ENCODE measurements around the gene CCDC174.

The CCDC174 gene

GRCh38 chr3:14703128-14703750 lies 51.7 kb downstream of the CCDC174 start:
- Histone ChIP-seq H2AFZ (ENCODE audit: low read length) (no peak overlapping the region), H3K27ac (replicated peaks; ENCODE audit: low read length) (no peak overlapping the region), H2BK5ac (ENCODE audit: low read length) (no peak overlapping the region), H2AK5ac (ENCODE audit: low read depth, low read length) (no peak overlapping the region), H3K4me2 (ENCODE audit: insufficient read depth, low read length, poor library complexity, severe bottlenecking) (no peak overlapping the region), H3K14ac (ENCODE audit: low read length) (no peak overlapping the region), H3K4ac (ENCODE audit: low read length) (no peak overlapping the region), H3K27me3 (ENCODE audit: control insufficient read depth in 3 of 3, insufficient read depth in 3 of 3, low read depth in 1 of 3, low read length in 3 of 3) (peaks cover 0 to 11% (median 0%) of the 10 kb centered on the region in 3 experiments), H3K9ac (ENCODE audit: low read depth, low read length, poor library complexity) (no peak overlapping the region), H3K4me1 (ENCODE audit: control insufficient read depth in 2 of 2, insufficient read depth in 1 of 2, low read depth in 1 of 2, low read length in 2 of 2) (no peaks in the 10 kb centered on the region), H3K79me1 (ENCODE audit: low read depth, low read length) (no peaks in the 10 kb centered on the region), H3K4me3 (ENCODE audit: low read length in 2 of 2) (peak overlapping the region in 1 of 2 donors; percentile 2), H4K8ac (ENCODE audit: low read depth, low read length) (no peak overlapping the region), H2BK12ac (ENCODE audit: low read length) (no peak overlapping the region), H3K23ac (ENCODE audit: low read depth, low read length, poor library complexity) (no peak overlapping the region), H3K36me3 (replicated peaks in 1 of 2; ENCODE audit: control insufficient read depth in 2 of 2, insufficient read depth in 2 of 2, low read length in 2 of 2) (no peaks in the 10 kb centered on the region), H3K9me3 (replicated peaks in 1 of 2; ENCODE audit: control insufficient read depth in 2 of 2, insufficient read depth in 1 of 2, low read depth in 1 of 2, low read length in 2 of 2) (no peaks in the 10 kb centered on the region), H2BK120ac (ENCODE audit: low read depth, low read length) (no peak overlapping the region), H2BK15ac (ENCODE audit: low read length) (no peak overlapping the region), H3K18ac (ENCODE audit: low read length) (no peak overlapping the region), H4K91ac (ENCODE audit: low read depth, low read length, poor library complexity) (no peak overlapping the region)
- WGBS, 2 donors (ENCODE audit: extremely low coverage in 2 of 2, insufficient read length in 2 of 2, insufficient replicate concordance in 1 of 2), result no CpG with 5 or more reads among the region's 9 CpGs
- no peak for DNase-seq (ENCODE audit: low spot score)

- Histone ChIP-seq H2BK5ac (ENCODE audit: low read length) (no peak overlapping the region), H3K4me2 (ENCODE audit: insufficient read depth, low read length, poor library complexity, severe bottlenecking) (no peak overlapping the region), H4K91ac (ENCODE audit: low read depth, low read length, poor library complexity) (no peak overlapping the region), H2BK12ac (ENCODE audit: low read length) (no peak overlapping the region), H3K27ac (replicated peaks; ENCODE audit: low read length) (no peak overlapping the region), H4K8ac (ENCODE audit: low read depth, low read length) (no peak overlapping the region), H2BK120ac (ENCODE audit: low read depth, low read length) (no peak overlapping the region), H3K9me3 (replicated peaks in 1 of 2; ENCODE audit: control insufficient read depth in 2 of 2, insufficient read depth in 1 of 2, low read depth in 1 of 2, low read length in 2 of 2) (no peaks in the 10 kb centered on the region), H3K14ac (ENCODE audit: low read length) (no peak overlapping the region), H3K4me3 (ENCODE audit: low read length in 2 of 2) (no peak overlapping the region), H3K23ac (ENCODE audit: low read depth, low read length, poor library complexity) (no peak overlapping the region), H3K27me3 (ENCODE audit: control insufficient read depth in 3 of 3, insufficient read depth in 3 of 3, low read depth in 1 of 3, low read length in 3 of 3) (peaks cover 0 to 11% (median 0%) of the 10 kb centered on the region in 3 experiments), H2AFZ (ENCODE audit: low read length) (no peak overlapping the region), H2AK5ac (ENCODE audit: low read depth, low read length) (no peak overlapping the region), H3K9ac (ENCODE audit: low read depth, low read length, poor library complexity) (no peak overlapping the region), H3K79me1 (ENCODE audit: low read depth, low read length) (no peaks in the 10 kb centered on the region), H3K36me3 (replicated peaks in 1 of 2; ENCODE audit: control insufficient read depth in 2 of 2, insufficient read depth in 2 of 2, low read length in 2 of 2) (no peaks in the 10 kb centered on the region), H2BK15ac (ENCODE audit: low read length) (no peak overlapping the region), H3K18ac (ENCODE audit: low read length) (no peak overlapping the region), H3K4me1 (ENCODE audit: control insufficient read depth in 2 of 2, insufficient read depth in 1 of 2, low read depth in 1 of 2, low read length in 2 of 2) (no peaks in the 10 kb centered on the region), H3K4ac (ENCODE audit: low read length) (no peak overlapping the region)
- WGBS, 2 donors (ENCODE audit: extremely low coverage in 2 of 2, insufficient read length in 2 of 2, insufficient replicate concordance in 1 of 2), result no CpG with 5 or more reads among the region's 3 CpGs
- DNase-seq (ENCODE audit: low spot score), result no peak
Measured at GRCh38 chr3:14703791-14704190, 52.2 kb downstream of the CCDC174 start.

GRCh38 chr3:14706096-14706495 lies 54.5 kb downstream of the CCDC174 start:
- Histone ChIP-seq H3K4ac (ENCODE audit: low read length) (no peak overlapping the region), H2AFZ (ENCODE audit: low read length) (peak overlapping the region; percentile 22), H3K27ac (replicated peaks; ENCODE audit: low read length) (no peak overlapping the region), H4K8ac (ENCODE audit: low read depth, low read length) (no peak overlapping the region), H2BK5ac (ENCODE audit: low read length) (no peak overlapping the region), H3K14ac (ENCODE audit: low read length) (no peak overlapping the region), H3K23ac (ENCODE audit: low read depth, low read length, poor library complexity) (no peak overlapping the region), H2BK12ac (ENCODE audit: low read length) (no peak overlapping the region), H2BK120ac (ENCODE audit: low read depth, low read length) (no peak overlapping the region), H3K27me3 (ENCODE audit: control insufficient read depth in 3 of 3, insufficient read depth in 3 of 3, low read depth in 1 of 3, low read length in 3 of 3) (peaks cover 0 to 11% (median 0%) of the 10 kb centered on the region in 3 experiments), H3K9me3 (replicated peaks in 1 of 2; ENCODE audit: control insufficient read depth in 2 of 2, insufficient read depth in 1 of 2, low read depth in 1 of 2, low read length in 2 of 2) (no peaks in the 10 kb centered on the region), H3K18ac (ENCODE audit: low read length) (no peak overlapping the region), H4K91ac (ENCODE audit: low read depth, low read length, poor library complexity) (no peak overlapping the region), H3K9ac (ENCODE audit: low read depth, low read length, poor library complexity) (no peak overlapping the region), H2BK15ac (ENCODE audit: low read length) (no peak overlapping the region), H3K4me3 (ENCODE audit: low read length in 2 of 2) (no peak overlapping the region), H2AK5ac (ENCODE audit: low read depth, low read length) (no peak overlapping the region), H3K36me3 (replicated peaks in 1 of 2; ENCODE audit: control insufficient read depth in 2 of 2, insufficient read depth in 2 of 2, low read length in 2 of 2) (no peaks in the 10 kb centered on the region), H3K4me1 (ENCODE audit: control insufficient read depth in 2 of 2, insufficient read depth in 1 of 2, low read depth in 1 of 2, low read length in 2 of 2) (no peaks in the 10 kb centered on the region), H3K4me2 (ENCODE audit: insufficient read depth, low read length, poor library complexity, severe bottlenecking) (no peak overlapping the region), H3K79me1 (ENCODE audit: low read depth, low read length) (no peaks in the 10 kb centered on the region)
- no peak for DNase-seq (ENCODE audit: low spot score)
- WGBS, 2 donors (ENCODE audit: extremely low coverage in 2 of 2, insufficient read length in 2 of 2, insufficient replicate concordance in 1 of 2), result no CpG with 5 or more reads among the region's 5 CpGs

GRCh38 chr3:14716591-14716990 lies 65.0 kb downstream of the CCDC174 start:
- Histone ChIP-seq H2BK5ac (ENCODE audit: low read length) (no peak overlapping the region), H3K4ac (ENCODE audit: low read length) (no peak overlapping the region), H4K8ac (ENCODE audit: low read depth, low read length) (no peak overlapping the region), H2AFZ (ENCODE audit: low read length) (no peak overlapping the region), H2AK5ac (ENCODE audit: low read depth, low read length) (no peak overlapping the region), H3K36me3 (replicated peaks in 1 of 2; ENCODE audit: control insufficient read depth in 2 of 2, insufficient read depth in 2 of 2, low read length in 2 of 2) (no peaks in the 10 kb centered on the region), H3K27ac (replicated peaks; ENCODE audit: low read length) (no peak overlapping the region), H3K27me3 (ENCODE audit: control insufficient read depth in 3 of 3, insufficient read depth in 3 of 3, low read depth in 1 of 3, low read length in 3 of 3) (peaks cover 0 to 3% (median 0%) of the 10 kb centered on the region in 3 experiments), H3K9me3 (replicated peaks in 1 of 2; ENCODE audit: control insufficient read depth in 2 of 2, insufficient read depth in 1 of 2, low read depth in 1 of 2, low read length in 2 of 2) (no peaks in the 10 kb centered on the region), H3K4me1 (ENCODE audit: control insufficient read depth in 2 of 2, insufficient read depth in 1 of 2, low read depth in 1 of 2, low read length in 2 of 2) (no peaks in the 10 kb centered on the region), H2BK12ac (ENCODE audit: low read length) (no peak overlapping the region), H3K4me2 (ENCODE audit: insufficient read depth, low read length, poor library complexity, severe bottlenecking) (no peak overlapping the region), H3K9ac (ENCODE audit: low read depth, low read length, poor library complexity) (no peak overlapping the region), H3K18ac (ENCODE audit: low read length) (no peak overlapping the region), H3K79me1 (ENCODE audit: low read depth, low read length) (no peaks in the 10 kb centered on the region), H2BK15ac (ENCODE audit: low read length) (no peak overlapping the region), H4K91ac (ENCODE audit: low read depth, low read length, poor library complexity) (no peak overlapping the region), H3K14ac (ENCODE audit: low read length) (no peak overlapping the region), H3K4me3 (ENCODE audit: low read length in 2 of 2) (no peak overlapping the region), H2BK120ac (ENCODE audit: low read depth, low read length) (no peak overlapping the region), H3K23ac (ENCODE audit: low read depth, low read length, poor library complexity) (no peak overlapping the region)
- no CpG with 5 or more reads among the region's 1 CpG for WGBS, 2 donors (ENCODE audit: extremely low coverage in 2 of 2, insufficient read length in 2 of 2, insufficient replicate concordance in 1 of 2)
- no peak for DNase-seq (ENCODE audit: low spot score)

All from neuronal stem cell (in vitro differentiated cells).